Measurements from ENCODE around the gene BHMT.

The BHMT gene, protein sequence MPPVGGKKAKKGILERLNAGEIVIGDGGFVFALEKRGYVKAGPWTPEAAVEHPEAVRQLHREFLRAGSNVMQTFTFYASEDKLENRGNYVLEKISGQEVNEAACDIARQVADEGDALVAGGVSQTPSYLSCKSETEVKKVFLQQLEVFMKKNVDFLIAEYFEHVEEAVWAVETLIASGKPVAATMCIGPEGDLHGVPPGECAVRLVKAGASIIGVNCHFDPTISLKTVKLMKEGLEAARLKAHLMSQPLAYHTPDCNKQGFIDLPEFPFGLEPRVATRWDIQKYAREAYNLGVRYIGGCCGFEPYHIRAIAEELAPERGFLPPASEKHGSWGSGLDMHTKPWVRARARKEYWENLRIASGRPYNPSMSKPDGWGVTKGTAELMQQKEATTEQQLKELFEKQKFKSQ

DNA sequence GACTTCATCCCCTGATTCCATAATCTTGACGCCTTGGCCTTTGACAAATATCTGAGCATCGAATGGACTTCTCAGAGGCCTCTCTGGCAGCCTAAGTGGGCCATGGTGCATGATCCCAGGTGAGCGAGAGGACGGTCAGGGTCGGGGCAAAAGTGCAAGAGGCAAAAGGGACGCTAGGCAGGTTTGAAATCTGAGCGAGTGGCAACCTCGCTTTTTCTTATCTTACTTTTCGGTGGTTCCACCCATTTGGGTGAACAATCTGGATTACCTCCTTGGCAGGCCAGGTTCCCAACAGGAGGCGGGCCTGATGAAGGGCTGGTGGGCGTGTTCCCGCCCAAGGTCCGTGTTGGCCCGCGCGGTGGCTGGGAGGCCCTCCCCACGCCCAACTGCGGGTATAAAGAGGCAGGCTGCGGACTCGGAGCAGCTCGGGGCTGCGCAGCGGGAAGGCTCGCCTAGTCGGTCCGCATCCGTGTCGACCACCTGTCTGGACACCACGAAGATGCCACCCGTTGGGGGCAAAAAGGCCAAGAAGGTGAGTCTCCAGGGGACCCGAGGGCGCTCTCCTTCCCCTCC, at the start of gene BHMT:
BHMT (plus strand) TSS at position 423 of the 573 bp plus-strand sequence; CDS start at position 500, 77 bp downstream.
- DNase-seq: no peak

DNA sequence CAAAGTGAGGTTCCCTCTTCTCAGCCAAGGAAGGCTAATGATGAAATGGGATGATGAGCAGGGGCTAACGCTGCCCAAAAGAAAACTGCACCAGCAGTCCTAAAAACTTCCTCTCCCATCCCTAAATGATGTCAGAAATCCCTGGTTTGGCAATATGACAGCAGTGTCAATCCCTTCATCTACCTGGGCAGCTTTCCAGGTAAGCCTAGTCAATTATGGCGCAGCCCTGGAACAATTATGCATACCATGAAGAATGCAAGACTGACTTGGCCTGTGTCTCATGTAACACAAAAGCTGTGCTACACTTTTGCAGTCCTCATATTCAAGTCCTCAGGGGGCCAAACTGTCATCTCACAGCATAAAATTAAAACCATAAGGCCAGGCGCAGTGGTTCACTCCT, 49.2 kb upstream of the BHMT start:
- DNase-seq: no peak

DNA sequence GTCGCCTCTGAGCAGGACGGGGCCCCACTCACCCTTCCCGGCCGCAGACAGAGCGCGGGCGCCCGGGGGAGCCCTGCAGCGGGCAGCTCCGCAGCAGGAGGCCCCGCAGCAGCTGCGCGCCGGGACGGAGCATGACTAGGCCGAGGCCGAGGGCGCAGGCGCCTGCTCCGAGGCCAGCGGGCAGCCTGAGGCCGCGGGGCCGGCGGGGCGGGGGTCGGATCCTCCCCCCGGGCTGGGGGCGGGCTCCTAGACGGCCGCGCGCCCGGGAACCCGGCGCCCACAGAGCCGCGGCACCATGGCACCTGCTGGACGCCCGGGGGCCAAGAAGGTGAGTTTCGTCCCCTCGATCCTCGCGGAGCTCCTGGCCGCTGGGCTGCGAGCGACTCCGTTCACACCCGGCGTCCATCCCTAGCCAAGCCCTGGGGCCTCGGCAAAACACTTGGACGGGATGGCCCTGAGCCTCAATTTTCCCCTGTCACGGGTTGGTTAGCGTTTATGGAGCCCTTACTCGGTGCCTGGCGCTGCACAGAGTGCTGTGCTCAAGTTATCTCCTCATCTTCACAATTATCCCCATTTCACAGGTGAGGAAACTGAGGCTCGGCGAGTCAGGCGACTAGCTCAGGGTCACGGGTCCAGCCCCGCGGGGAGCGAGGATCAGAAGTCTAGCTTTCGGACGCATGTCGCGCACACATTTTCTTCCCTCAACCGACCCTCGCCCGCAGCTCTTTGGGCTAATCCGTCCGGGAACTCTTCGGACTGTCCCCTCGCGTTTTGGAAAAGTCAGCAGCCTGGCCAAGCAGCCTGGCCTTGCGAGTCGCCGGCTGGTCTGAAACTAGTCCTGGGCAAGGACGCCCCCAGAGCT, 41.9 kb upstream of the BHMT start, which contains the start of the genes BHMT2 and DMGDH:
BHMT2 (plus strand) TSS at position 280 of the 862 bp plus-strand sequence; CDS start at position 296, 16 bp downstream.
DMGDH (minus strand) TSS at position 187 of the 862 bp plus-strand sequence; CDS start at position 133, 54 bp downstream.
- DNase-seq: no peak

DNA sequence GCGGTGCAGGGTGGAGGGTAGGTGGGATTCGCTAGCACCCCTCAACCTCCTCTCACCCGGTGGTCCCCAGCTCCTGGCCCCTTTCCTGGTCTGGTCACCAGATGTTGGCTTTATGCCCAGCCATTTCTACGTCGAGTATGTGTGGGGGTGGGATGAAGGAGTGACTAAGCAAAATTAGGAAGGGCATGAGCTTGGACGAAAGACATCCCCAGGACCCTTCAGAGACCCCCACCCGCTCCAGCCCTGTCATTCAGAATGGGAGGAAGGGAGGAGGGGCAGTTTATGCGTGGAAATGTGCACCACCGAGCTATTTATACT, 41.3 kb upstream of the BHMT start:
- no peak for DNase-seq

DNA sequence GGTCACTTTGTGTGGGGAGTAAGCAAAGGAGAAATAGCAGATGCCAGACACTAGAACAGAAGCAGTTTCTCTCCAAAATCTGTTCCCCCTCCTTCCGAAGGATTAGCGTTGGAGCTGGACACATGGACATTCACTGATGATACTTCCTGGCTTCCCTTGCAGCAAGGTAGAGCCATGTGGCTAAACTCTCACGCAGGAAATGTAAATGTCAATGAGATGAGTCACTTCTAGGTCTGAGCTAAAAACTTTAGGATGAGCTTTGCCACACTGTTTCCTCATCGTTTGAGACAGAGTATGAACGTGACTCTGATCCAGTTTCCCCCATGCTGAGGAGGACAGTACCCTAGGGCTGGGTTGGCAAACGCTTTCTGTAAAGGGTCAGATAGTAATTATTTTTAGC, 37.0 kb upstream of the BHMT start:
- DNase-seq: no peak

DNA sequence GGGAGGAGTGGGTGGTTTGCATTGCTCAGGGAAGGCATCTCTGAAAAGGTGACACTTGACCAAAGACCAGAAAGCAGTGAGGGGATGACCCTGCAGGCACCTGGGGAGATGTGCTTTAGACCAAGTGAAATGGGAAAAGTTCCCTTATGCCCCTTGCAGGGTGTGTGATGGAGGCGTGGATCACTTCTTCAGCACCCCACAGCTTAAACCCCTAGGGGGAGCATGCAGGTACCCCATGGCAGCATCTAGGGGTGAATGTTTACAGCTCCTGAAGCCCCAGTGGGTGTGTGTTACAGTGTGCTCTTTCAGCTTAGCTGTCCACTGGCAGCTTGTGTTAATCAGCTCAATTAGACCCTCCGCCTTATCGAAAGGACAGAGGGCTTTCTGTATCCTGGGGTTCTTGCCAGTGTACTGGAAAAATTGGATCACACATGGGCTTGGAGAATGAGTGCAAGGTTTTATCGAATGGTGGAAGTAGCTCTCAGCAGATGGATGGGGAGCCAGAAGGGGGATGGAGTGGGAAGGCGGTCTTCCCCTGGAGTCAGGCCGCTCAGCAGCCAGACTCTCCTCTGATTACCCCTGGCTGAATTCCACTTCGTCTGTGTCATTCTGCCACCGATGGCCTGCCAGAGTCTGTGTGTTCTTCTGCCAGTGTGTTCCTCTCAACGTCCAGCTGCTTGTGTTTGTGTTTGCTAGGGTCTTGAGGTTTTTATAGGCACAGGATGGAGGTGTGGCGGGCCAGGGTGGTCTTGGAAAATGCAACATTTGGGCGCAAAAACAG, 35.8 kb upstream of the BHMT start:
- no peak for DNase-seq

DNA sequence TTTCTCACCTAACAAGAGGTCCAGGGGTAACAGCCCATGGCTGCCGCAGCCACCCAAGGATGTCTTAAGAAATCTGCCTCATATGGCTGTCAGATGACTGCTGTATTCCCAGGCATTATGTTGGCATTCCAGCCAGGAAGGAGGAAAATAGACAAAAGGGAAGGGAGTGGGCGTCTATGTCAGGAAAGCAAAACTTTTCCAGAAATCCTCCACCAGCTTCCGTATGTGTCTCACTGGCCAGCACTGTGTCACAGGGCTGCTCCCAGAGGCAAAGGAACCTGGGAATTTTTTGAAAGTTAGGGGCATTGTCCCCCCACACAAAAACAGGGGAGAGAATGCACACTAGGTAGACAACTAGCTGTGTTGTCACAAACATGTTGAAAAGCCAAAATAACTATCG, 34.8 kb upstream of the BHMT start:
- DNase-seq: no peak

DNA sequence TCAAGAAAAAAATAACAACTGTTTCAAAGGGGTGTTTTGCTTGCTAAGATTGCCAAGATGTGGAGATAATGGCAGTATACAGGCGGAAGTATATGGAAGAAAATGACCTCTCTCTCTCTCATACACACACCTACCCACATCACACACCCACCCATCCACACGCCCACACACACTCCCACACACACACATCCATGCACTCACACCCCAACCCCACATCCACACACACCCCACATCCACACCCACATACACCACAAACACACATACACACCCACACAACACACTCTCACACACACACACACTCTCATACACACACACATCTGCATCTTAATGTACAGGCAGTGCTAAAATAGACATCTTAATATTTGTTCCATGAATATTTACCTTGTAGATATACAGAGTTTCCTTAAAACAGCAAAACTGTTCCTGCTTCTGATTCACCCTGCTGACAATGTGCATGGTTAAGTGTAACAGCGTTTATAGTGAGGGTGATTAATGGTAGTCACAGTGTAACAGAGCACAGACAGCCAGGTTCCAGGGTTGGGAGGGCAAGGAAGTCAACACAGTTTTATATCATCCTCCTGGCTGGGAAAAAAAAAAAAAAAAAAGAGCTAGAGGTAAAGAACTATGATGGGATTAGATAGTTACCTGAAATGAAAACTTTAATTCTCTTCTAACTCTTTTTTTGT, 33.8 kb upstream of the BHMT start:
- no peak for DNase-seq

DNA sequence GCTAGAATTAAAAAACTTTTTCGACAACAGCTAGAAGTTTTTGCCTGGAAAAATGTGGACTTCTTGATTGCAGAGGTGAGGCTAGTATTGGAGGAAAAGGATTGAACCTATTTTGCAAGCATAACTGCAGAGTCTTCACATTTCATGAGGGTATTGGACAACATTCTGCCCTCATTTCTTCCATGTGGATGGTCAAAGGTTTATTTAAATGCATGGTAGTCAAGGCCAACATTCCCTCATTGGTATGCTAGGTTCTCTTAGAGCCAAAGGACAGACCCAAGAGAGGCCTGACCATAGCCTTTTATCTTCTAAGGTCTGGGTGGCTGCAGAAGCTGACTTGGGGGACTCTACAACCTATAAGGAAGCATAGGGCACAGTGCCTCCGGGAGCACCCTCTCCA, 30.8 kb upstream of the BHMT start:
- DNase-seq: no peak

DNA sequence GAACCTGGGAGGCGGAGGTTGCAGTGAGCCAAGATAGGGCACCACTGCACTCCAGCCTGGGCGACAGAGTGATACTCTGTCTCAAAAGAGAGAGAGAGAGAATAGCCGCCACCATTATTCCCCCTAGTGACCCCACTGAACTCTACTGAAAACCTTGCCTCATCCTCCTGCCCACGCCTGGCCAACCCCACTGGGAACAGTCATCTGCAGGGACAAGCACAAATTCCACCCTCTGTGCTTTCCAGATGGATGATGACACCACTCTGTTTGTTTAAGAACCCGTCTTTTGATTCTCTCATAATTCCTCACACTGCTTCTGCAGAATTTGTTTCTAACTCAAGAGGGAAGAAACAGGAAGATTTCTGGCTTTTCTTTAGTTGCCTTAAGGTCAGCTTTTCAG, 29.8 kb upstream of the BHMT start:
- DNase-seq: no peak

DNA sequence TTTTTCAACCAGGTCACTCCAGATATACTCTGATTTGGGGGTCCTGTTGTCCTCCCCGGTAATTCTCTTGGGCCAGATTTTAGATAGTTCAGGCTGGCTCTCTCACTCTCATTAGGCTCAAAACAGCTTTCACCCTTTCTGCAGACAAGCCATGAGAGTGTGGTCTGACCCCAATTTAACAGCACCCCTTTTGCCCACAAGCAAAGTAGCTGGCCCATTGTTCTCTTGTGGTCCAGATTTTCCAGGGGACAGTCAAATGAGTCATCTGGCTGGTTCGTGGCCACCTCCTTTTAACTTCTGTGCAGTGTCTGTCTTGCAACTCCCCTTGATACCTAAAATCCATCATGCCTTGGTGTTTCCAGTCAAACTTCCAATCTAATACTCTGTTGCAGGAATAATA, 25.5 kb upstream of the BHMT start:
- no peak for DNase-seq

DNA sequence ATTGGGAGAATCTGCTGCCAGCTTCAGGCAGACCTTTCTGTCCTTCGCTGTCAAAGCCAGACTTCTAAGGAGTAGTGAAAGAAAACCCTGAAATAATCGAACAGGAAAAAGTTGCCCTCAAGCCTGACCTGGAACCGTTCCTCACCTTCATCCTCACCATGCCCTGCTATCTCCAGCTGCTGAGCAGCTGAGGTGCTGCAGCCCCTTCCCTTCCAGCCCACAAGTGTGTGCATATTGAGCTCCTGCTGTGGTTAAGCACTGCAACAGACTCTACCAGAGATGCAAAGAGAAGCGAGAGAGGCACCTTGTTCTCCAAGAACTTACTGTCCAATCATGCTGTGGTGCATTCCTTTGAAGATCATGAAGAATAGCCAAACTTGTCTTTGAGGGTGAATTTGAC, 23.1 kb upstream of the BHMT start:
- DNase-seq: no peak

DNA sequence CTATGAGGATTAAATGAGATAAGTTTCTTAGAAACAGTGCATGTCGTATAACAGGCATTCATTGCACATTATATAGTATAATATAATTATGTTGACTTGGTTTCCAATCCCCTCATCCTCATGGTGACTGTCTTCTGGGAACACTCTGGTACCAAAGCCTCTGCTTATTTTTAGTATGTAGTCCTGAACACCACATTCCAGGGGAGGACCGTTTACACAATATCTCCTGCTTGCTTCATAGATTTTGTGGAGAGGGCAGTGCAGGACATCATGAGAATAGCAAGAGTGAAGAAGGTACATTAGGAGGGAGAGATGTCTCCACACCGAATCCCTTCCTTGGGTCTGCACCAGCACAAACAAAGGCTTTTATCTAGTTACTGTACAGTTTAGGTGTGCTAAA, 20.5 kb upstream of the BHMT start:
- DNase-seq: no peak

DNA sequence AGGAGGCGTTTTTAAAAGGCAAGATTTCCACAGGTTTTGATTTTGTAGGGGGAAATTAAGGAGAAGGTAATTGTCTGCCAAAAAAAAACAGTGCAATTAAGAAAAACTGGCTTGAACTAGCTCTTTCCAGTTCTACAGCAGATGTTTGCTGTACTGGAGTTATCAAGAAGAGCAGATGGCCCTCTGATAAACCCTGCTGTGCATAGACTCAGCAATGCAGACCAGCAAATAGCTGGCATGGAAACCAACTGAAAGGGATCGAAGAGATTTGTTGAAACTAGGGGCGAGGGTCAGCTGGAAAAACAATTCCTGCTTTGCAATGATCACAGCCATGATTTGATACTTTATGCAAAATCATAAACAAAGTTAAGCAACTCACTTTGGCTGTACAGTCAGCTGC, 17.8 kb upstream of the BHMT start:
- no peak for DNase-seq

DNA sequence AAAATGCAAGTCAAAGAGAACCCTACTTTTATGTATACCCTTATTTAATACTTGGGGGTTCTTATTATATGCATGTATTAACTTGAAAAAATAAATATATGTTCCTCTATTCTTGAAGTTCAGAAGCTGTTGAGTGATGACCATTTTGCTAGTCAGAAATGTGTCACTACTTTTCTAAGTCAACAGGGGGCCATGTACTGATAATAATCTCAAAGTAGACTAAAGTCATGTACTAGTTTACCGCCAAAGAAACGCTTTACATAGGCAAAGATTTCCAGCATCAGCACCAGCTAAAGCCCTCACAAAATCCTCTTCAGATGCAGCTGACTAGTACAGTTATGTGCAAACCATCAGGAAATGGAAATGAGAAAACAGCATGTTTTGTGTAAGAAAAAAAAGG, 5.7 kb upstream of the BHMT start:
- no peak for DNase-seq

DNA sequence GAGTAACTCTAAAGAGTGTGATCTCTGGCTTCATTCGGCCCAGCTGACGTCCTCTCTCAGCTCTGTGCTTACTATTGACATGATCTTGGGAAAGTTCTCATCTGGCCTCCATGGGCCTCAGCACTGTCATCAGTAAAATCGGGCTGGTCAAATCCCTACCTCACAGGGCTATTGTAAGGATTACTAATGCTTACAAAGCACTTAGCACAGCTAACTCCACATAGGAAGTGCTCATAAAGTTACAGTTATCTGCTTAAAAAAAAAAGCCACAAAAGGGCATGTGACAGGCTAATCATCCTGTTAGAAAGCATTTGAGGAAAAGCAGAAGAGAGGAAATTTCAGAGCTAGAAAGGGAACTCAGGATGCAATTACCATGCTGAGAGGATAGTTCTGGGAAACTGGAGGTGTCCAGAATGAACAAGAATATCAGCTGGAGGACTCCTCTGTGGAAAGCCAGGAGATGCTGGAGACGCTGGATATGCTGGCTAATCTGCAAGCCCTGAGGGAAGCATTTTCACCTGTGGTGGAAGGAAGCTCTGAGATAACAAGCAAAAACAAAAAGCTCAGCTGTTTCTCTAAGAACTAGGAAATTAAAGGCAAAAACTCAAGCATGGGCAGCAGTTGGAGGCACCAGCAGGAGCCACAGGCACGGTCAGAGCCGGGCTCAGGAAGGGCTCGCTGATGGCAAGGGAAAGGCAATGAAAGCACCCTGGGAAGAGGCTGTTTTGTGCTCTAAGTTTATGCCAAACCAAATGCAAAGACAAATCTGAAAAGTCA, 4.4 kb upstream of the BHMT start:
- DNase-seq: peak; percentile 85

DNA sequence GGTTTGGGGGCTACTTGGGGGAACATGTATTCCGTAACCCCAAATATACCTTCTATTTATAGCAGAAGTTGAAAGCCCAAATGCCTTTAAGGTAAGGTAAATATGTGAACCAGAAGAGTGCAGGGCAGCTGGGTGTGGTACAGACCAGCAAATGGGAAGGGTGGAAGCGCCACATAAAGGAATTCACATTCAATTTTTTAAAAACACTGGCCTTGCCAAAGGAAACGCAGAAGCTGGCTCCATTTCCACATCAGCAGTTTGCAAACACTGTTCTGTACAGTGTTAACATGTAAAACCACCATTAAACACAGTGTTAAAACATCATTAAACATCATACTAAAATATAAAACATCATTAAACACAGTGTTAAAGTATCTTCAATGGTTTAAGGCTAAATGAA, 3.5 kb upstream of the BHMT start:
- no peak for DNase-seq

DNA sequence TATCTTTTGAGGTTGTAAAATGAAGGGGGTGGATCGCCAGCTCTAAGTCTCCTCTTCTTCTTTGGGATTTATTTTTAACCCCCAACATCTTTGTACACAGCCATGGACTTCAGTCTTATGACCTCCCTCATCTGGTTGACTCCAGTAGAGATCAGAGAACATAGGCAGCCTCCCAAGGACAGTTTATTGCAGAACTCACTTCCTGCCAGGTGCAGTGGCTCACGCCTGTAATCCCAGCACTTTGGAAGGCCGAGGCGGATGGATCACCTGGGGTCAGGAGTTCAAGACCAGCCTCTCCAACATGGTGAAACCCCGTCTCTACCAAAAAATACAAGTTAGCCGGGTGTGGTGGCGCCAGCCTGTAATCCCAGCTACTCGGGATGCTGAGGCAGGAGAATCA, 2.8 kb upstream of the BHMT start:
- DNase-seq: no peak

DNA sequence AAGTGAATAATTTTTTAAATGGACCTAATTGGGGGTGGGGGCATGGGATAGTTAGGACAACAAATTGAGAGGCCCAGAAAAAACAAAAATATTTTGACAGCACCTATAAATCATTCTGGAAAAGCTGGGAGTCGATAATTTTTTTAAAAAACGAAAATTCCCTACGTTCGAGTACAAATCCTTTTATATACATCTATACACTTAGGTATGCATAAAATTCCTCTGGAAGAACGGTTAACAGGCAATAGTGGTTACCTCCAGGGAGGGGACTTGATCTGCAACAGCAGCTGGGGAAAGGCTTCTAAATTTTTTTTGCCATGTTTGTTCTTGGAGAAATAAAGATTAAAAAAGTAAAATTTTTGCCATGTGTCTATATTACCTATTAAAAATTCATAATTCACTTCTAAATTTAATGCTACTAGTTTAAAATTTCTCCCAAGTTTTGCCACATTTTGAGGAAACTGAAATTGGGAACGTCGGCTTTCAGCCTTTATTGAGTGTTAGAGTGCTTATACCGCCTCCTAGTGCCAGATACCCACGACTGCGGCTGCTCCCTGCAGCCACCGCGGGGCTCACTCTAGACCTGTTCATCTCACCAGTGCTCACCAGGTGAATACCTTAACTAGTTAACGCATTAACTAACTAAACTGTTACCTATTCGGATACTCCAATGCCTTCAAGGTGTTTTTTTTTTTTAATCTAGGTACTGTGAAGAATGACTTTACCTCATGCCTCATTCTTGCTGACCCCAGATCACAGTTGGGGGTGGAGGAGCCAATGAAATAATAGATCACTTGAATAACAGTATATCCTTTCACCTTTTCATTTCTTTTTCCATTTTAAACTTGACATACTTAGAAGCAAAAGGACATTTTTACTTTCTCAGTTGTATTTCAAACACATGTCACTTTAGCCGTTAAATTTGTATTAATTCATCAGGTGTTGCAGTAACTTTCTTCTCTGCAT, 1.8 kb upstream of the BHMT start:
- peak; percentile 14 for DNase-seq

Measured in MV-4-11 (cell line).